Endothelial cell of umbilical vein (primary cell): ENCODE measurements around the gene ABLIM1.
A peak's percentile ranks its signal among the peaks of the same experiment; 100 is the strongest.

Experiments
- EZH2 ChIP-seq: IDR thresholded peaks from 2 replicates; pipeline ENCODE4 v1.6.1; 2012; ENCODE audit warnings: borderline replicate concordance, low read depth, mild to moderate bottlenecking, moderate library complexity, low read length, inconsistent platforms; ENCODE audit not compliant: severe bottlenecking
- GATA2 ChIP-seq: IDR thresholded peaks from 2 replicates; pipeline ENCODE4 v1.7.0; 2011; ENCODE audit warnings: low read depth, mild to moderate bottlenecking, moderate library complexity, mixed read lengths, low read length; ENCODE audit not compliant: insufficient read length, insufficient read depth
- JUN ChIP-seq: IDR thresholded peaks from 2 replicates; pipeline ENCODE4 v1.6.1; 2011; ENCODE audit warnings: borderline replicate concordance, low read depth; ENCODE audit not compliant: insufficient read length, insufficient read depth
- MYC ChIP-seq: IDR thresholded peaks from one replicate; pipeline ENCODE4 v1.6.1; 2011; ENCODE audit warnings: mild to moderate bottlenecking, low read depth, low read length
- POLR2A ChIP-seq: IDR thresholded peaks from 2 replicates; pipeline ENCODE4 v1.6.1; 2012; ENCODE audit warnings: low read depth, mild to moderate bottlenecking, control low read depth, low read length
- POLR2AphosphoS5 ChIP-seq: IDR thresholded peaks from 2 replicates; pipeline ENCODE4 v1.6.1; 2012; ENCODE audit warnings: low read depth, mild to moderate bottlenecking, control low read depth, low read length, moderate library complexity; ENCODE audit not compliant: insufficient read depth
- TF ChIP-seq, protein P1 (sequence below), 2 donors: IDR thresholded peaks; 1 replicate in 1 of 2; 2 replicates in 1 of 2; pipeline ENCODE4 v1.5.1; 2011; ENCODE audit warnings: low read length in 2 of 2, mild to moderate bottlenecking in 2 of 2, moderate library complexity in 2 of 2, control low read depth in 1 of 2, inconsistent platforms in 1 of 2, low read depth in 1 of 2; ENCODE audit not compliant: insufficient read depth in 1 of 2; ENCODE audit errors: extremely low read depth in 1 of 2

DNA sequence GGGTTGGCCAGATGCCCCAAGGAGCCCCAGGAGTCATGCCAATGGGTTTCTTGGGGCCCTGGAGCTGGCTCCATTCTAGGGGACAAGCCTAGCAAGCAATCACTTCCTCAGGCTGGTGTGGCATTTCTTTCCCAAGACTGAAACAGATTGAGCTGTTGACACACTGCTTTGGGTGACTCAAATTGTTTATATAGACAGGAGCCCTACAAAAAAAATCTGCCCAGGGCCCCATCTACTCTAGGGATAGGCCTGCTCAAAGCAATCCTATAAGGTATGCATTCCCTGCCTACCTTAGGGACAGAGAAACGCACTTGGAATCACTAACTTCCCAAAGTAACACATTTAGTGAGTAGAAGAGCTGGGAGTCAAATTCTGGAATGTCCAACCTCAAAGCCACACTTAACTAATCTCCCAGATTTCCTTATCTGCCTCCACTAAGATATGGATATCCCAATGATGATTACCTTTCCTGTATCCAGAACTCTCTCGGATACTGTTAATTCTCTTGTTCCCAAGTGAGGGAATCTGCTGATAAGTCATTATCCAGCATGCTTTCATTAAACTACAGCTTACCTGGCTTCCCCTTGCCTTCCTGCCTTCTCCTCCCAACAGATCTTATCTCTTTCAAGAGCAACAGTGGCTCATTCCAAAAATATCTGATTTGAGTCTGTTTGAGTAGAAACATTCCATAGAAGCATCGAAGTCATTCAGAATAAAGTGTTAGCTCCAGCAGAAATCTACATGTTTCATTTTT lies 3.1 kb downstream of the ABLIM1 start:
- TF ChIP-seq, protein P1, sequence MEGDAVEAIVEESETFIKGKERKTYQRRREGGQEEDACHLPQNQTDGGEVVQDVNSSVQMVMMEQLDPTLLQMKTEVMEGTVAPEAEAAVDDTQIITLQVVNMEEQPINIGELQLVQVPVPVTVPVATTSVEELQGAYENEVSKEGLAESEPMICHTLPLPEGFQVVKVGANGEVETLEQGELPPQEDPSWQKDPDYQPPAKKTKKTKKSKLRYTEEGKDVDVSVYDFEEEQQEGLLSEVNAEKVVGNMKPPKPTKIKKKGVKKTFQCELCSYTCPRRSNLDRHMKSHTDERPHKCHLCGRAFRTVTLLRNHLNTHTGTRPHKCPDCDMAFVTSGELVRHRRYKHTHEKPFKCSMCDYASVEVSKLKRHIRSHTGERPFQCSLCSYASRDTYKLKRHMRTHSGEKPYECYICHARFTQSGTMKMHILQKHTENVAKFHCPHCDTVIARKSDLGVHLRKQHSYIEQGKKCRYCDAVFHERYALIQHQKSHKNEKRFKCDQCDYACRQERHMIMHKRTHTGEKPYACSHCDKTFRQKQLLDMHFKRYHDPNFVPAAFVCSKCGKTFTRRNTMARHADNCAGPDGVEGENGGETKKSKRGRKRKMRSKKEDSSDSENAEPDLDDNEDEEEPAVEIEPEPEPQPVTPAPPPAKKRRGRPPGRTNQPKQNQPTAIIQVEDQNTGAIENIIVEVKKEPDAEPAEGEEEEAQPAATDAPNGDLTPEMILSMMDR (IDR thresholded peaks at IDR 0.05; ENCODE audit: extremely low read depth in 1 of 2, insufficient read depth in 1 of 2, low read depth in 1 of 2, low read length in 2 of 2) = no peak
- TF ChIP-seq JUN (no peak), POLR2AphosphoS5 (no peak), POLR2A (no peak), MYC (no peak), EZH2 (no peak), GATA2 (peak; percentile 67)
